H1 (cell line): ENCODE measurements around the gene CLIP4. TPM values are rescaled to one million over a fixed set of nuclear protein-coding genes. Genes with fewer than 3 reads are reported as not detected.

Source experiments
- CTCF ChIA-PET: fragments of 300-600 bp; sonication (Branson Sonifier 250); formaldehyde crosslinking; loops from one replicate; lab custom pipeline; 2021; ENCODE audit not compliant: partially characterized antibody; lab: Charles Lee
- POLR2A ChIA-PET: fragments of 300-600 bp; sonication (Branson Sonifier 250); formaldehyde crosslinking; loops from one replicate; lab custom pipeline; 2021; ENCODE audit warnings: inconsistent platforms; ENCODE audit not compliant: partially characterized antibody; lab: Charles Lee
- DNase-seq, 2 experiments: peaks; one replicate each; pipeline versions ENCODE4 v3.0.0 to v3.0.0-alpha.2; 2010 to 2022; ENCODE audit warnings: low spot score in 2 of 2, low read depth in 1 of 2, mixed read lengths in 1 of 2
- FAIRE-seq: peaks from 2 replicates; lab custom pipeline; 2011; peaks lifted over from hg19 to GRCh38; lab: Jason Lieb, UNC
- H2AFZ ChIP-seq: 2 replicates; pipeline ENCODE4 v1.8.1; 2012; ENCODE audit warnings: low read length, inconsistent platforms
- H2AK5ac ChIP-seq: 2 replicates; pipeline ENCODE4 v1.6.1; 2013; ENCODE audit warnings: low read depth, low read length
- H2BK120ac ChIP-seq: replicated peaks from 2 replicates; pipeline ENCODE3; 2013; ENCODE audit warnings: low read depth, low read length, inconsistent platforms
- H2BK12ac ChIP-seq: 2 replicates; pipeline ENCODE4 v1.6.1; 2013; ENCODE audit warnings: low read depth, low read length
- H2BK15ac ChIP-seq: 2 replicates; pipeline ENCODE4 v1.6.1; 2013; ENCODE audit warnings: low read length
- H2BK20ac ChIP-seq: 2 replicates; pipeline ENCODE4 v1.6.1; 2013; ENCODE audit warnings: low read length
- H2BK5ac ChIP-seq: 2 replicates; pipeline ENCODE4 v1.6.1; 2013; ENCODE audit warnings: low read depth, low read length
- H3K14ac ChIP-seq: 2 replicates; pipeline ENCODE4 v1.6.1; 2013; ENCODE audit warnings: inconsistent platforms; ENCODE audit not compliant: insufficient read length
- H3K18ac ChIP-seq: 2 replicates; pipeline ENCODE4 v1.6.1; 2013; ENCODE audit warnings: low read length; ENCODE audit errors: extremely low read depth
- H3K23ac ChIP-seq: 2 replicates; pipeline ENCODE4 v1.6.1; 2013; ENCODE audit warnings: inconsistent platforms; ENCODE audit not compliant: insufficient read length
- H3K23me2 ChIP-seq: 2 replicates; pipeline ENCODE4 v1.6.1; 2013; ENCODE audit warnings: low read depth, low read length
- H3K27ac ChIP-seq: 2 replicates; pipeline ENCODE4 v1.6.1; 2011; ENCODE audit warnings: low read depth, low read length, inconsistent platforms
- H3K27me3 ChIP-seq, 4 experiments: replicated peaks in 1 of 4; 1 replicate in 1 of 4; 2 replicates in 3 of 4; pipeline versions ENCODE4 v1.6.1 to v1.8.1; 2011 to 2013; ENCODE audit warnings: low read length in 3 of 4, mild to moderate bottlenecking in 3 of 4, inconsistent platforms in 2 of 4, mixed read lengths in 2 of 4, moderate library complexity in 1 of 4; ENCODE audit not compliant: control insufficient read depth in 3 of 4, insufficient read depth in 3 of 4; ENCODE audit errors: extremely low read depth in 1 of 4
- H3K36me3 ChIP-seq, 4 experiments: 2 replicates each; pipeline versions ENCODE4 v1.6.1 to v1.8.1; 2011 to 2013; ENCODE audit warnings: mild to moderate bottlenecking in 4 of 4, low read length in 3 of 4, moderate library complexity in 2 of 4, control low read depth in 1 of 4, inconsistent platforms in 1 of 4; ENCODE audit not compliant: insufficient read depth in 4 of 4, control insufficient read depth in 2 of 4
- H3K4ac ChIP-seq: replicated peaks from 2 replicates; pipeline ENCODE3; 2013; ENCODE audit warnings: low read length, low read depth, mixed read lengths, inconsistent platforms; ENCODE audit not compliant: insufficient read length
- H3K4me1 ChIP-seq, 4 experiments: replicated peaks in 1 of 4; 1 replicate in 1 of 4; 2 replicates in 3 of 4; pipeline versions ENCODE4 v1.6.1 to v1.8.1; 2011 to 2013; ENCODE audit warnings: low read length in 3 of 4, inconsistent platforms in 2 of 4, mixed read lengths in 1 of 4; ENCODE audit not compliant: insufficient read depth in 4 of 4, control insufficient read depth in 3 of 4
- H3K4me2 ChIP-seq, 2 experiments: 2 replicates each; pipeline versions ENCODE4 v1.6.1 to v1.8.1; 2011 to 2013; ENCODE audit warnings: low read depth in 2 of 2, low read length in 2 of 2, control low read depth in 1 of 2, inconsistent platforms in 1 of 2, mild to moderate bottlenecking in 1 of 2; ENCODE audit not compliant: insufficient read depth in 1 of 2
- H3K4me3 ChIP-seq, 4 experiments: fragments of 200-600, 300-600 bp in 1 of 4; sonication (generic), shearing (Covaris generic), sonication (Bioruptor Twin) in 1 of 4; 2 replicates each; pipeline versions ENCODE4 v1.5.1 to v1.8.1; 2011 to 2016; ENCODE audit warnings: low read length in 4 of 4, low read depth in 3 of 4, control low read depth in 2 of 4, inconsistent platforms in 2 of 4, mild to moderate bottlenecking in 2 of 4, mixed read lengths in 1 of 4, moderate library complexity in 1 of 4; ENCODE audit not compliant: insufficient read depth in 2 of 4; ENCODE audit errors: extremely low read depth in 1 of 4
- H3K56ac ChIP-seq: replicated peaks from 2 replicates; pipeline ENCODE3; 2013; ENCODE audit warnings: low read depth, mild to moderate bottlenecking, mixed read lengths, low read length, inconsistent platforms; ENCODE audit not compliant: insufficient read length
- H3K79me1 ChIP-seq: 2 replicates; pipeline ENCODE4 v1.6.1; 2013; ENCODE audit warnings: low read depth, low read length, control low read depth
- H3K79me2 ChIP-seq, 2 experiments: 2 replicates each; pipeline versions ENCODE4 v1.6.1 to v1.8.1; 2012 to 2013; ENCODE audit warnings: low read length in 2 of 2, mild to moderate bottlenecking in 2 of 2, inconsistent platforms in 1 of 2; ENCODE audit not compliant: insufficient read depth in 2 of 2, control insufficient read depth in 1 of 2
- H3K9ac ChIP-seq, 4 experiments: replicated peaks in 1 of 4; 1 replicate in 1 of 4; 2 replicates in 3 of 4; pipeline versions ENCODE4 v1.6.1 to v1.8.1; 2011 to 2013; ENCODE audit warnings: low read depth in 3 of 4, low read length in 3 of 4, control low read depth in 2 of 4, mild to moderate bottlenecking in 2 of 4, moderate library complexity in 2 of 4, inconsistent platforms in 1 of 4; ENCODE audit errors: extremely low read depth in 1 of 4
- H3K9me3 ChIP-seq, 2 experiments: 2 replicates each; pipeline versions ENCODE4 v1.6.1 to v1.8.1; 2012 to 2013; ENCODE audit warnings: mild to moderate bottlenecking in 2 of 2, moderate library complexity in 2 of 2, control low read depth in 1 of 2, inconsistent platforms in 1 of 2, low read depth in 1 of 2, low read length in 1 of 2, mixed read lengths in 1 of 2; ENCODE audit not compliant: insufficient read depth in 2 of 2
- H4K20me1 ChIP-seq, 2 experiments: replicated peaks in 1 of 2; 2 replicates each; pipeline versions ENCODE3 to v1.8.1; 2011 to 2013; ENCODE audit warnings: inconsistent platforms in 2 of 2, low read length in 2 of 2, mild to moderate bottlenecking in 1 of 2; ENCODE audit not compliant: insufficient read depth in 2 of 2, control insufficient read depth in 1 of 2
- H4K5ac ChIP-seq: 2 replicates; pipeline ENCODE4 v1.6.1; 2013; ENCODE audit warnings: low read length, low read depth, mixed read lengths, inconsistent platforms; ENCODE audit not compliant: insufficient read length
- H4K8ac ChIP-seq: 2 replicates; pipeline ENCODE4 v1.8.0; 2013; ENCODE audit warnings: mild to moderate bottlenecking, moderate library complexity, low read length, inconsistent platforms; ENCODE audit not compliant: insufficient read depth; ENCODE audit errors: extremely low read depth
- H4K91ac ChIP-seq: replicated peaks from 2 replicates; pipeline ENCODE3; 2013; ENCODE audit warnings: low read length, mixed read lengths, inconsistent platforms; ENCODE audit not compliant: insufficient read length
- SIRT6 ChIP-seq: IDR thresholded peaks from one replicate; pipeline ENCODE4 v1.7.1; 2012; ENCODE audit warnings: low read length, inconsistent platforms
- SP2 ChIP-seq: IDR thresholded peaks from 2 replicates; pipeline ENCODE4 v1.6.1; 2012; ENCODE audit warnings: mild to moderate bottlenecking, low read length, inconsistent platforms
- TCF12 ChIP-seq: IDR thresholded peaks from 2 replicates; pipeline ENCODE4 v1.6.1; 2011; ENCODE audit warnings: low read depth, mild to moderate bottlenecking, low read length
- WGBS, 2 experiments: shearing (Covaris generic) in 1 of 2; methylation state at CpG; one replicate each; pipeline versions ENCODE4 v1.1.6 to v1.1.7; 2013 to 2015; ENCODE audit warnings: low lambda C conversion rate in 2 of 2, mixed read lengths in 2 of 2, inconsistent platforms in 1 of 2, low coverage in 1 of 2, missing lambda C conversion rate in 1 of 2; ENCODE audit not compliant: insufficient replicate concordance in 2 of 2, insufficient coverage in 1 of 2, insufficient read length in 1 of 2; ENCODE audit errors: extremely low coverage in 1 of 2, missing lambda C conversion rate in 1 of 2; 5-methylcytosine and 5-hydroxymethylcytosine counted together
- polyA plus RNA-seq, 7 experiments: library from polyadenylated mRNA; depleted of rRNA in 3 of 7; stranded (reverse) in 5 of 7; unstranded in 2 of 7; fragments of >200 nt in 5 of 7; fragments of 200-250 nt in 2 of 7; gene quantifications; 1 replicate in 5 of 7; 2 replicates in 1 of 7; 4 replicates in 1 of 7; pipeline versions ENCODE4 v1.2.1 to v1.2.3, GENCODE V29; 2011 to 2013; ENCODE audit warnings: missing spikeins in 2 of 7, mixed read lengths in 2 of 7
- total RNA-seq: library from RNA; stranded (reverse); fragmentation: NEBNext Ultra II Directional; extraction: Animal tissue kit (Norgen Biotek cat#: 25700); gene quantifications from 2 replicates; pipeline ENCODE4 v1.2.1, GENCODE V29; 2021

The CLIP4 gene
- total and polyA plus RNA-seq, 2 of the 8 experiments (the other 6 are each of a cell fraction or from before 2014, with no cell fraction given) = 0.08 to 0.09 TPM

GRCh38 chr2:29130295-29130694, 15.1 kb downstream of the CLIP4 start:
- H3K4ac ChIP-seq = no peak overlapping the region
- no peaks in the 10 kb centered on the region for H3K27me3 ChIP-seq
- WGBS, 2 experiments = 94% methylated on average over 2 of the region's 2 CpGs; no CpG with 5 or more reads in 1 of the 2 experiments
- H3K18ac ChIP-seq = no peak overlapping the region
- no peak overlapping the region for H2BK12ac ChIP-seq
- H2BK120ac ChIP-seq = no peak overlapping the region
- no peak overlapping the region for H4K8ac ChIP-seq
- no peak overlapping the region; a peak in 1 of 7 replicates for H3K9ac ChIP-seq
- peak; percentile 50 for FAIRE-seq
- H3K79me1 ChIP-seq = no peaks in the 10 kb centered on the region
- H3K56ac ChIP-seq = no peak overlapping the region
- no peaks in the 10 kb centered on the region for H3K23me2 ChIP-seq
- no peak for DNase-seq
- H4K5ac ChIP-seq = no peak overlapping the region
- no peaks in the 10 kb centered on the region for H3K79me2 ChIP-seq
- H3K4me1 ChIP-seq = peaks cover 0 to 2% (median under 1%) of the 10 kb centered on the region in 4 experiments; a peak in 3 of 7 replicates
- ChIA-PET CTCF (interaction anchor here (0.8 kb wide), 1 partner anchor 25 kb away, joined by 3 read pairs; no protein-coding TSS in a partner anchor), POLR2A (no interaction called here)
- no peak overlapping the region for H2BK15ac ChIP-seq
- no peaks in the 10 kb centered on the region for H3K36me3 ChIP-seq
- no peak overlapping the region for H2BK5ac ChIP-seq
- no peak overlapping the region for H2AK5ac ChIP-seq
- peak overlapping the region; percentile 62 for H2AFZ ChIP-seq
- no peaks in the 10 kb centered on the region for H4K20me1 ChIP-seq
- no peak overlapping the region for H3K14ac ChIP-seq
- no peak overlapping the region for H3K27ac ChIP-seq
- no peak overlapping the region for H3K4me2 ChIP-seq
- H2BK20ac ChIP-seq = no peak overlapping the region
- H3K4me3 ChIP-seq = no peak overlapping the region
- no peaks in the 10 kb centered on the region for H3K9me3 ChIP-seq
- H4K91ac ChIP-seq = no peak overlapping the region
- no peak overlapping the region for H3K23ac ChIP-seq
- TF ChIP-seq SIRT6 (no peak), SP2 (no peak), TCF12 (no peak)
